K562 (cell line): ENCODE measurements around the gene STK17A. TPM values are rescaled to one million over a fixed set of nuclear protein-coding genes. Genes with fewer than 3 reads are reported as not detected.

Experiments used
- CTCF ChIP-seq, 3 experiments: IDR thresholded peaks in 2 of 3; conservative IDR thresholded peaks in 1 of 3; 2 replicates each; pipeline ENCODE4 v1.5.1; 2011 to 2012; ENCODE audit warnings: low read length in 3 of 3, mild to moderate bottlenecking in 3 of 3, control low read depth in 2 of 3, improper control_type of control experiment in 1 of 3, inconsistent platforms in 1 of 3, low read depth in 1 of 3, mixed read lengths in 1 of 3, moderate library complexity in 1 of 3; ENCODE audit not compliant: insufficient read depth in 2 of 3
- E2F5 ChIP-seq: sonication (generic); formaldehyde crosslinking; IDR thresholded peaks from 2 replicates; pipeline ENCODE4 v1.8.0; 2022; ENCODE audit warnings: mild to moderate bottlenecking, missing genetic modification reagents
- GABPB1 ChIP-seq: sonication (generic); formaldehyde crosslinking; IDR thresholded peaks from 2 replicates; pipeline ENCODE4 v1.8.0; 2022; ENCODE audit warnings: mild to moderate bottlenecking, missing genetic modification reagents
- HNRNPUL1 ChIP-seq: fragments of 200-400 bp; formaldehyde crosslinking; IDR thresholded peaks from 2 replicates; pipeline ENCODE4 v1.6.1; 2017; ENCODE audit warnings: low read length
- KLF10 ChIP-seq: fragments of 250-450 bp; sonication (Bioruptor Pico); IDR thresholded peaks from 2 replicates; pipeline ENCODE4 v1.6.1; 2021; ENCODE audit warnings: matching md5 sums
- MAFF ChIP-seq: IDR thresholded peaks from 2 replicates; pipeline ENCODE4 v1.6.1; 2012; ENCODE audit warnings: low read length, improper control_type of control experiment
- MGA ChIP-seq: fragments of 450-650 bp; IDR thresholded peaks from 2 replicates; pipeline ENCODE4 v1.6.1; 2016; ENCODE audit warnings: mild to moderate bottlenecking, moderate library complexity
- NFIX ChIP-seq: fragments of 250-450 bp; sonication (Bioruptor Pico); IDR thresholded peaks from 2 replicates; pipeline ENCODE4 v1.4.0; 2020; ENCODE audit warnings: low read depth, mild to moderate bottlenecking, moderate library complexity
- PRMT5 ChIP-seq: sonication (generic); formaldehyde crosslinking; IDR thresholded peaks from 2 replicates; pipeline ENCODE4 v1.5.0; 2020; ENCODE audit warnings: missing genetic modification reagents
- SIN3A ChIP-seq, 2 experiments: fragments of 150-350 bp in 1 of 2; IDR thresholded peaks; 2 replicates each; pipeline ENCODE4 v1.6.1; 2011 to 2016; ENCODE audit warnings: borderline replicate concordance in 2 of 2, low read depth in 2 of 2, low read length in 2 of 2, mild to moderate bottlenecking in 2 of 2, moderate library complexity in 2 of 2; ENCODE audit not compliant: control insufficient read depth in 1 of 2
- SLC30A9 ChIP-seq: fragments of 250-450 bp; sonication (Bioruptor Pico); IDR thresholded peaks from 2 replicates; pipeline ENCODE4 v1.8.0; 2022; ENCODE audit warnings: mild to moderate bottlenecking, moderate library complexity
- SNAPC5 ChIP-seq: fragments of 250-450 bp; sonication (Bioruptor Pico); IDR thresholded peaks from 2 replicates; pipeline ENCODE4 v1.8.0; 2021; ENCODE audit warnings: moderate library complexity, mild to moderate bottlenecking, inconsistent platforms
- polyA plus RNA-seq, 8 experiments: library from polyadenylated mRNA; depleted of rRNA in 4 of 8; stranded (reverse) in 5 of 8; unstranded in 3 of 8; fragments of >200 nt; fragmentation: Nextera tagmentation in 2 of 8; fragmentation: Illumina TruSeq in 1 of 8; extraction: Ambion mirVana in 2 of 8; extraction: Trizol in 1 of 8; gene quantifications; 2 replicates each; pipeline versions ENCODE4 v1.2.1 to v1.2.3, GENCODE V29; 2011 to 2014; ENCODE audit warnings: inconsistent platforms in 1 of 8, missing spikeins in 1 of 8
- total RNA-seq, 7 experiments: library from RNA; depleted of rRNA in 6 of 7; stranded (reverse); fragments of >200 nt in 6 of 7; fragmentation: Illumina TruSeq in 2 of 7; extraction: Trizol in 2 of 7; gene quantifications; 2 replicates each; pipeline versions ENCODE4 v1.2.1 to v1.2.3, GENCODE V29; 2011 to 2021; ENCODE audit warnings: low replicate concordance in 1 of 7

STK17A gene
- total and polyA plus RNA-seq, 9 of the 15 experiments (the other 6 are each of a cell fraction or from before 2014, with no cell fraction given): 3.4 to 16.3 (median 13.2) TPM

GRCh38 chr7:43582503-43583423 is at the start of gene STK17A (continued):
- TF ChIP-seq MAFF: no peak
- TF ChIP-seq GABPB1 (CRISPR knock-in tag): peak; percentile 73
- TF ChIP-seq SIN3A (IDR thresholded peaks at IDR 0.05; ENCODE audit: borderline replicate concordance in 2 of 2, control insufficient read depth in 1 of 2, low read depth in 2 of 2, low read length in 2 of 2): peak; percentile 13 to 46; a peak in 2 of 4 replicates
- TF ChIP-seq HNRNPUL1: no peak
- TF ChIP-seq MGA: no peak
- TF ChIP-seq NFIX (CRISPR knock-in tag): no peak
- TF ChIP-seq CTCF (IDR thresholded peaks at IDR 0.05 in 2 of 3, conservative IDR thresholded peaks at IDR 0.05 in 1 of 3; ENCODE audit: insufficient read depth in 2 of 3, low read depth in 1 of 3, low read length in 3 of 3): peak; percentile 97 to 100 (median 100)
- TF ChIP-seq KLF10 (CRISPR knock-in tag): no peak
- no peak for TF ChIP-seq PRMT5 (CRISPR knock-in tag)
- no peak for TF ChIP-seq E2F5 (CRISPR knock-in tag)
- no peak for TF ChIP-seq SNAPC5 (CRISPR knock-in tag)
- no peak for TF ChIP-seq SLC30A9
